RWPE1 (cell line): ENCODE results near the gene CTU2.

Experiments used
- CTCF ChIA-PET: fragments of 350-600 bp; sonication (Branson Sonifier 250); formaldehyde crosslinking; extraction: SDS; loops from one replicate; lab custom pipeline; 2021; lab: Yijun Ruan, JAX
- POLR2A ChIA-PET: fragments of 400-600 bp; formaldehyde crosslinking; extraction: SDS; loops from one replicate; lab custom pipeline; 2020; ENCODE audit warnings: antibody characterized with exemption; ENCODE audit not compliant: low non-redundant PET; lab: Yijun Ruan, JAX
- DNase-seq: peaks from one replicate; pipeline ENCODE4 v3.0.0; 2012; ENCODE audit warnings: low spot score
- H3K27ac ChIP-seq: fragments of 450-650 bp; 2 replicates; pipeline ENCODE4 v1.5.1; 2017
- TF ChIP-seq, protein P1 (sequence below): fragments of 450-650 bp; conservative IDR thresholded peaks from 2 replicates; pipeline ENCODE4 v1.5.1; 2017; ENCODE audit warnings: low read depth, mild to moderate bottlenecking

The CTU2 gene

DNA sequence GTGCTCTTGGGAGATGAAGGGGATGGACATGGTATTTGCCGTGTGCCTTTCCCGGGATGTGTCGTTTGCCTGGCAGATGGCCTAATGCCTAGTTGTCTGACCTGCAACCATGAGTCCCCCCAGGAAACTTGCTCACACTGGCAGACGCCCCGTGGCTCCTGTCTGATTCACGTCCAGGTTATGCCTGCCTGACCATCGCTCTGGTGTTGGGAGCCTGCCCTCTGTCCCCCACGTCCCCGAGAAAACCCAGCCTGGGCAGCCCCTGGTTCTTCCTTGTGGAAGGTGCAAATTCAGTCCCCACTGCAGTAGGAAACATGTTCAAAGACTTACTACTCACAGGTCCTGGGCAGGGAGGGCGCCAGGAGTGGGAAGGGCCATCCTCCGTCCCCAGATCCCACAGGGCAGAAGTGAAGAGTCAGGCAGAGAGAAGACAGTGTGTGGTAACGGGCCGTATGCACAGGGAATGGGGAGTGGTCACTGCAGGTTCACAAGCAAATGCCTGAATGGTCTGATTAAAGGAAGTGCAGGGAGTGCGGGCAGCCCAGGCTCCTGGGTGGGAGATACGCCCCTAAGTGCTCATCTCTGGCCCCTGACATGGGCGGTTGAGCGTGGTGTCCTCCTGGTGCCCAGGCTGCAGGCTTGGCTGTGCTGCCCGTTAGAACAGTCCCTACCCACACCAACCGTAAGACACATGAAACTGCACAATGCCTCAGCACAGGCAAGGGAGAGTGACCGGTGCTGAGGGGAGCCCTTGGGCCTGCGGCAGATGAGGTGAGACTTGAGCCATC lies 15.8 kb upstream of the CTU2 start:
- no peak overlapping the region for H3K27ac ChIP-seq
- no peak for DNase-seq
- ChIA-PET CTCF (no interaction called here), POLR2A (no interaction called here)
- TF ChIP-seq, protein P1, sequence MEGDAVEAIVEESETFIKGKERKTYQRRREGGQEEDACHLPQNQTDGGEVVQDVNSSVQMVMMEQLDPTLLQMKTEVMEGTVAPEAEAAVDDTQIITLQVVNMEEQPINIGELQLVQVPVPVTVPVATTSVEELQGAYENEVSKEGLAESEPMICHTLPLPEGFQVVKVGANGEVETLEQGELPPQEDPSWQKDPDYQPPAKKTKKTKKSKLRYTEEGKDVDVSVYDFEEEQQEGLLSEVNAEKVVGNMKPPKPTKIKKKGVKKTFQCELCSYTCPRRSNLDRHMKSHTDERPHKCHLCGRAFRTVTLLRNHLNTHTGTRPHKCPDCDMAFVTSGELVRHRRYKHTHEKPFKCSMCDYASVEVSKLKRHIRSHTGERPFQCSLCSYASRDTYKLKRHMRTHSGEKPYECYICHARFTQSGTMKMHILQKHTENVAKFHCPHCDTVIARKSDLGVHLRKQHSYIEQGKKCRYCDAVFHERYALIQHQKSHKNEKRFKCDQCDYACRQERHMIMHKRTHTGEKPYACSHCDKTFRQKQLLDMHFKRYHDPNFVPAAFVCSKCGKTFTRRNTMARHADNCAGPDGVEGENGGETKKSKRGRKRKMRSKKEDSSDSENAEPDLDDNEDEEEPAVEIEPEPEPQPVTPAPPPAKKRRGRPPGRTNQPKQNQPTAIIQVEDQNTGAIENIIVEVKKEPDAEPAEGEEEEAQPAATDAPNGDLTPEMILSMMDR: no peak

- POLR2A ChIA-PET: no interaction called here
- CTCF ChIA-PET: no interaction called here
Observed at GRCh38 chr16:88691129-88691813, 15.0 kb upstream of the CTU2 start.

DNA sequence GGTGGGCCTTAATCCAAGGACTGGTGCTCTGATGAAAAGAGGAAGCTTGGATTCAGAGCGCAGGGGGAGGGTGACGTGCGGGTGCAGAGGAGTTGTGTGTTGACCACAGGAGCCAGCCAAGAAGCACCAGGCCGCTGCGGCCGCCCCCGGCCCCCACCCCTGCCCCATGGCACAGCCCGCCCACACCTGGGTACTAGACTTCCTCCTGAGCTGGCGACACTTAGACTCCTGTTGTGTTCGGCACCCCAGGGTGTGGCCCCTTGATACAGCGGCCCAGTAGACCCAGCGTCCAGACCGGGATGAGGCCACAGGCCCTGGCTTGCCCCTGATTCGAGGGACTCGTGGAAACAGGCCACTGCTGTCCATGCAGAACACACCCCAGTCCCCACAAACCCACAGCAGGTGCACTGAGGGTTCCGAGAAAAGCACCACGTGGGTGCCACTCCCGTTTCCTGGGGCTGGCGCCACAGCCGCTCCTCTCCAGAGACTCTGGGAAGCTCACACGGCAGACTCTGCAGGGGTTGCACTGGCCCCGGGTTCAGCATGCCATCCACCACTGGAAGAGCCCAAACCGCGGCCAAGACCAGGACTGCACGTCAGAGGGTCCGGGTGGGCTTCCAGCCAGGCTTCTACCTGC lies 14.3 kb upstream of the CTU2 start:
- TF ChIP-seq, protein P1: no peak
- DNase-seq: no peak
- CTCF ChIA-PET: no interaction called here

More at GRCh38 chr16:88691129-88691813, 15.0 kb upstream of the CTU2 start:
- no peak for DNase-seq
- TF ChIP-seq, protein P1: no peak
- no peak overlapping the region for H3K27ac ChIP-seq

GRCh38 chr16:88692861-88693260 lies 13.4 kb upstream of the CTU2 start:
- no peak overlapping the region for H3K27ac ChIP-seq
- DNase-seq: no peak
- TF ChIP-seq, protein P1: no peak
- ChIA-PET POLR2A (no interaction called here), CTCF (no interaction called here)

More for the DNA sequence above, 14.3 kb upstream of the CTU2 start:
- no peak overlapping the region for H3K27ac ChIP-seq
- POLR2A ChIA-PET: no interaction called here

DNA sequence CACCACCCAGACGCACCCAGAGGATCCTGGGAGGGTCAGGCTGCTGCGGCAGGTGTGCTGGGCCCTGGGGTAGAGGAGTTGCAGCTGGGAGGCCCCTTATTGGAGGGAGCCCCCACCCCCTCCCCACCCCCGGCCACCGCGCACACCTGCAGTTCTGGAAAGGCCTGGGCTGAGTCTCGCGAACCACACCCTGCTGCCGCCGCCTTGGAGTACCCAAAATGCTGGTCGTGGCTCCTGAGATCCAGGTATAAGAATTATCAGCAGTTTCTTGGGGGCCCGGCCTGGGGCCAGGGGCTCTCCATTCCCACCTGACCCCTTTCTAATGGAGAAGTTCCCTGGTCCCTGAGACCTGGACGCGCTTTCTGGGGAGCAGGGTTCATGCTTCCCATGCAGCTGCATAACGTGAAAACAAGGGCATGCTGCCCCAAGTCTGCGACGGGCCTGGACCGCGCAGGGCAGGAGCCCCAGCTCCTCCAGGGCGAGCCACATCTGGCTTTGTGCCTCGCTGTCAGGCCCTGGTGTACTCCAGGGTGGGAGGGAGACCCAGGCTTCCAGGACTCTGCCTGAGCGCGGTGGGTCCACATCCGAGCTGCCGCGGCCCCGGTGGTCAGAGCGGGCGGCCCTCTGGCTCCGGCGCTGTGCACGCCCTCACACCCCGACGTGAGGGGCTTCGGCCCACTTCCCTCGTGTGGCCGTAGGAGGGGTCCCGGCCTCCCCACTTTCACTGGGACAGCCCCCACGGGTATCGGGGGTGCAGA lies 12.7 kb upstream of the CTU2 start:
- TF ChIP-seq, protein P1: no peak
- CTCF ChIA-PET: no interaction called here
- DNase-seq: no peak
- POLR2A ChIA-PET: no interaction called here
- no peak overlapping the region for H3K27ac ChIP-seq
